C4-2B (cell line): ENCODE data around the gene LFNG.

Source experiments
- ZFX ChIP-seq: fragments of 450-650 bp; IDR thresholded peaks from 2 replicates; pipeline ENCODE4 v1.6.1; 2017
- TF ChIP-seq, protein P1 (sequence below): fragments of 450-650 bp; conservative IDR thresholded peaks from 2 replicates; pipeline ENCODE4 v1.5.1; 2017; ENCODE audit warnings: mild to moderate bottlenecking

DNA sequence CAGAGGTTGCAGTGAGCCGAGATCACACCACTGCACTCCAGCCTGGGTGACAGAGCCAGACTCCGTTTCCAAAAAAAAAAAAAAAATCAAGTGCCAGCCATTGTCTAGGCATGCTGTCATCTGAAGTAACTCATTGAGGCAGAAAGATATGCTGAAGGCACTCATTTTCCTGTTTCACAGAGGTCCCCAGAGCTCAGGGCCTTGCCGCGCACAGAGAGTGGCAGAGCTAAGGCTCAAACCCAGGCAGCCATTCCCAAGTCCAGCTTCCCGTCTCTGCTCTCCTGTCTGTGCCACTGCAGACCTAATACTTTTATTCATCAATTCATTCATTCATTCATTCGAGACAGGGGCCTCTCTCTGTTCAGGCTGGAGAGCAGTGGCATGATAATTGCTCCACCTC, 46.8 kb upstream of the LFNG start:
- TF ChIP-seq, protein P1, sequence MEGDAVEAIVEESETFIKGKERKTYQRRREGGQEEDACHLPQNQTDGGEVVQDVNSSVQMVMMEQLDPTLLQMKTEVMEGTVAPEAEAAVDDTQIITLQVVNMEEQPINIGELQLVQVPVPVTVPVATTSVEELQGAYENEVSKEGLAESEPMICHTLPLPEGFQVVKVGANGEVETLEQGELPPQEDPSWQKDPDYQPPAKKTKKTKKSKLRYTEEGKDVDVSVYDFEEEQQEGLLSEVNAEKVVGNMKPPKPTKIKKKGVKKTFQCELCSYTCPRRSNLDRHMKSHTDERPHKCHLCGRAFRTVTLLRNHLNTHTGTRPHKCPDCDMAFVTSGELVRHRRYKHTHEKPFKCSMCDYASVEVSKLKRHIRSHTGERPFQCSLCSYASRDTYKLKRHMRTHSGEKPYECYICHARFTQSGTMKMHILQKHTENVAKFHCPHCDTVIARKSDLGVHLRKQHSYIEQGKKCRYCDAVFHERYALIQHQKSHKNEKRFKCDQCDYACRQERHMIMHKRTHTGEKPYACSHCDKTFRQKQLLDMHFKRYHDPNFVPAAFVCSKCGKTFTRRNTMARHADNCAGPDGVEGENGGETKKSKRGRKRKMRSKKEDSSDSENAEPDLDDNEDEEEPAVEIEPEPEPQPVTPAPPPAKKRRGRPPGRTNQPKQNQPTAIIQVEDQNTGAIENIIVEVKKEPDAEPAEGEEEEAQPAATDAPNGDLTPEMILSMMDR = no peak; the same call in 1 of the 2 replicates
- TF ChIP-seq ZFX = no peak
